Activated naive CD4-positive, alpha-beta T cell treated with anti-CD3 and anti-CD28 coated beads for 36 hours (primary cell): ENCODE data around the gene MAD1L1. TPM values are rescaled to one million over a fixed set of nuclear protein-coding genes. Genes with fewer than 3 reads are reported as not detected.

ENCODE experiments used
- CTCF ChIA-PET: fragments of 350-600 bp; sonication (Branson Sonifier 250); formaldehyde crosslinking; loops from one replicate; lab custom pipeline; 2021; ENCODE audit warnings: antibody characterized with exemption; lab: Charles Lee
- DNase-seq: peaks from one replicate; pipeline ENCODE4 v3.0.0-alpha.2; 2020
- H3K27ac Mint-ChIP-seq: one replicate; pipeline ENCODE4 v1.8.0; 2021; ENCODE audit warnings: mild to moderate bottlenecking, mixed read lengths
- H3K27me3 Mint-ChIP-seq: one replicate; pipeline ENCODE4 v1.8.0; 2021; ENCODE audit warnings: low read depth, mixed read lengths
- H3K36me3 Mint-ChIP-seq: one replicate; pipeline ENCODE4 v1.8.0; 2021; ENCODE audit warnings: low read depth, mixed read lengths
- H3K4me1 Mint-ChIP-seq: one replicate; pipeline ENCODE4 v1.8.0; 2021; ENCODE audit warnings: low read depth, mixed read lengths
- H3K4me3 Mint-ChIP-seq: one replicate; pipeline ENCODE4 v1.8.0; 2021; ENCODE audit warnings: mild to moderate bottlenecking, moderate library complexity, mixed read lengths
- H3K9me3 Mint-ChIP-seq: one replicate; pipeline ENCODE4 v1.8.0; 2021; ENCODE audit warnings: mixed read lengths
- intact Hi-C: fragments of 100-400 bp; cut with micrococcal nuclease; formaldehyde crosslinking; loops from one replicate; pipeline ENCODE4 v1.15.1; 2023
- total RNA-seq, 2 experiments: library from RNA; stranded (reverse); gene quantifications; one replicate each; pipeline ENCODE4 v1.2.3, GENCODE V29; 2021

The MAD1L1 gene
- total RNA-seq, 2 experiments from 2014 or later = 37.5 to 40.2 TPM

DNA sequence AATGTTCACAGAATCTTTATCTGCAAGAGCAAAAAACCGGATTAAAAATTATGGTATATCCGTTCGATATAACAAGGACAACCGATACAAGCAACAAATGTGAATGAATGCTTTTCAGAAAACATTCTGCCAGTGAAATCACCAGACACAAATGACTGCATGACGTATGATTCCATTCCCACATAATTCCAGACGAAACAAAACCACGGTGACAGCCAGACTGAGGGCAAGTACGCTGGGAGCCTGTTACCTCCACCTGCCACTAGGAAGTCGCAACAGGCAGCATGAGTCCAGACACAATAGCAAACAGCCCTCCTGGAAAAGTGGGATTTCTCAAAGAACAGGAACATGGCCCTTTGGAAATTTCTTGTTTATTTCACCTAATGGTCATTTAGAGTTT lies 41.7 kb downstream of the MAD1L1 start:
- H3K4me1 Mint-ChIP-seq = no peaks in the 10 kb centered on the region
- no peak overlapping the region for H3K4me3 Mint-ChIP-seq
- no peak for DNase-seq
- intact Hi-C loops = no loop called here
- H3K27me3 Mint-ChIP-seq = no peaks in the 10 kb centered on the region
- peaks cover 14% of the 10 kb centered on the region for H3K9me3 Mint-ChIP-seq
- peaks cover 32% of the 10 kb centered on the region for H3K36me3 Mint-ChIP-seq
- no peak overlapping the region for H3K27ac Mint-ChIP-seq
- CTCF ChIA-PET = no interaction called here

- intact Hi-C loops = no loop called here
- Mint-ChIP-seq H3K36me3 (peaks cover 28% of the 10 kb centered on the region), H3K27ac (no peak overlapping the region), H3K4me1 (no peaks in the 10 kb centered on the region), H3K27me3 (no peaks in the 10 kb centered on the region), H3K4me3 (no peak overlapping the region), H3K9me3 (peaks cover 9% of the 10 kb centered on the region)
- CTCF ChIA-PET = no interaction called here
- no peak for DNase-seq
These were observed 42.2 kb downstream of the MAD1L1 start for GRCh38 chr7:2190531-2190930.

DNA sequence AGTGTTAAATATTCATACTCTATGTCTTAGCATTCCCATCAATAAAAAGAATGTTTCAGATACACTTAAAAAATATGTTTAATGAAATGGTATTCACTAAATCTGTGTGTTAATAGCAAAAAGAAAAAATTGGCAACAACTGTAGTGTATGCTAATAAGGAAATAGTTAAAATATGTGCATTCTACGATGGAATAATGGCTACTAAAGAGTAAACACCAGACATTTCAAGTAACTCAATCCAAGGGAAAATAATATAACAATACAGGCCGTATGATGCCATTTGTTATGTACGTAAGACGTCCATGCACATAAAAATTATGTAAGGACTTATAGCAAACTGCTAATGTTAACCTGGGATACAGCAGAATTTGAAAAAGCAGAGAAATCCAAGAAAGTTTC lies 46.6 kb downstream of the MAD1L1 start:
- peaks cover 28% of the 10 kb centered on the region for H3K36me3 Mint-ChIP-seq
- intact Hi-C loops = no loop called here
- H3K27me3 Mint-ChIP-seq = no peaks in the 10 kb centered on the region
- H3K4me3 Mint-ChIP-seq = no peak overlapping the region
- peaks cover 9% of the 10 kb centered on the region for H3K9me3 Mint-ChIP-seq
- DNase-seq = no peak
- H3K4me1 Mint-ChIP-seq = no peaks in the 10 kb centered on the region
- CTCF ChIA-PET = interaction anchor here (0.6 to 0.8 kb wide), 2 partner anchors 9 to 202 kb away, joined by 4 to 5 read pairs; no protein-coding TSS in a partner anchor
- no peak overlapping the region for H3K27ac Mint-ChIP-seq

DNA sequence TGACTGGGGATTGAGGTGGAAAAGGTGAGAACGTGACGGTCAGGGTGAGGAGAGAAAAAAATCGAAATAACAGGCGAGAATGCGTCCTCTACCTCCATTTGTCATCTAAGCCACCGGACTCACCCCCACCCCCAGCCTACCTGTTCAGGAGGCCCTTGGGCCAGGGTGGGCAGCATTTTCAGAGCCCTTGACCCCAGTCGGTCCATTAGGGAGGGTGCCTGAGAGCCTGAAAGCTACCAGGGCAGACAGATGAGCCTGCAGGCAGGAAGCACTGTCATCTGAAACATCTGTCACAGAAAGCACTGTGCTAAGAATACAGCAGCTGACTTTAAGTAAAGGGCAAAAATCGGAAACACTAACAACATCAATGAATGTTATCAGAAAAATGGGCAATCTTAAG lies 47.0 kb downstream of the MAD1L1 start:
- Mint-ChIP-seq H3K36me3 (peaks cover 28% of the 10 kb centered on the region), H3K27me3 (no peaks in the 10 kb centered on the region), H3K27ac (no peak overlapping the region), H3K9me3 (peaks cover 9% of the 10 kb centered on the region), H3K4me3 (no peak overlapping the region), H3K4me1 (no peaks in the 10 kb centered on the region)
- intact Hi-C loops = no loop called here
- no peak for DNase-seq
- CTCF ChIA-PET = interaction anchor here (0.8 kb wide), 1 partner anchor 9 kb away, joined by 5 read pairs; no protein-coding TSS in a partner anchor

- Mint-ChIP-seq H3K36me3 (peaks cover 9% of the 10 kb centered on the region), H3K4me1 (no peaks in the 10 kb centered on the region), H3K27me3 (no peaks in the 10 kb centered on the region), H3K9me3 (no peaks in the 10 kb centered on the region), H3K27ac (no peak overlapping the region), H3K4me3 (no peak overlapping the region)
- DNase-seq = no peak
- CTCF ChIA-PET = interaction anchor here (0.7 to 1.0 kb wide), 2 partner anchors 166 to 470 kb away, joined by 4 to 5 read pairs; no protein-coding TSS in a partner anchor
- intact Hi-C loops = no loop called here
These were observed 50.3 kb downstream of the MAD1L1 start for GRCh38 chr7:2182461-2182860.

GRCh38 chr7:2181077-2181854 lies 51.5 kb downstream of the MAD1L1 start:
- no peak overlapping the region for H3K27ac Mint-ChIP-seq
- DNase-seq = no peak
- H3K27me3 Mint-ChIP-seq = no peaks in the 10 kb centered on the region
- no peaks in the 10 kb centered on the region for H3K9me3 Mint-ChIP-seq
- no peaks in the 10 kb centered on the region for H3K4me1 Mint-ChIP-seq
- peaks cover 9% of the 10 kb centered on the region for H3K36me3 Mint-ChIP-seq
- CTCF ChIA-PET = interaction anchor here (0.7 kb wide), 1 partner anchor 152 kb away, joined by 3 read pairs; no protein-coding TSS in a partner anchor
- H3K4me3 Mint-ChIP-seq = no peak overlapping the region
- intact Hi-C loops = no loop called here

DNA sequence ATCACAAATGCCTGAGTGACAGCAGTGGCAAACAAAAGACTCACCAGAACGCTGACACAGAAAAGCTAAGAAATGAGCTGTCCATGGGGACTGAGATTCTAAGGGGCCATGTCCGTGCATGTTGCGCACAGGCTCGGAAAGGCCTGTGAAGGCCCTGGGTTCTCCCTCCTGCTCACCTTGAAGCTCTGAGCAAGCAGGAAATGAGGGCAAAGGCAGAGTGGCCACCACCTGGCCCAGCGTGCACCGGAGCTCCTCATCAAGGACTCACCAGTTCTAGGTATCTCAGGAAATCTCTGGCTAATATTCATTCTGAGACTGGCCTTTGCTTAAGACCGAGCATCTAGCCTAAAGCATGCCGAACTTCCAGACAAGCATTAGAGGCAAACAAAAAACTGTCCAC lies 52.7 kb downstream of the MAD1L1 start:
- intact Hi-C loops = no loop called here
- no peaks in the 10 kb centered on the region for H3K27me3 Mint-ChIP-seq
- H3K27ac Mint-ChIP-seq = no peak overlapping the region
- no peak overlapping the region for H3K4me3 Mint-ChIP-seq
- H3K36me3 Mint-ChIP-seq = peaks cover 4% of the 10 kb centered on the region
- no peak for DNase-seq
- H3K9me3 Mint-ChIP-seq = no peaks in the 10 kb centered on the region
- CTCF ChIA-PET = no interaction called here
- H3K4me1 Mint-ChIP-seq = no peaks in the 10 kb centered on the region

DNA sequence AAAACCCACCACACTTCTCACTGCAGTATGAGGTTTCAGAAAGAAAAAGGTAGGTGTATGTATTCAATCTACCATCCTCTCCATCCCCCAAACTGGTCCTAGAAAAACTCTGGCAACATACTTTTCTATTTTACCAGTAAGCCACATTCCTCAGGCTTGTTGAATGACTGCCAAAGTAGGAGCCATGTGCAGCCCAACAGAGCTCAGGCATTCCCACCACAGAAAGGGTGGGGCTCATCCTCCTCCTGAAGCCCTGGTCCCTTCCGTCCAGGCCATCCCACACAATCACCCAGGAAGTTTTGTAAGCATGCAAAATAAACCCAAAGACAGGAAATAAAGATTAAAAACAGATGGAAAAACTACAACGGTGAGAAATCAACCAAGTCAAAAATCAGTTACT lies 57.2 kb downstream of the MAD1L1 start:
- CTCF ChIA-PET = no interaction called here
- Mint-ChIP-seq H3K4me3 (no peak overlapping the region), H3K27ac (no peak overlapping the region), H3K4me1 (no peaks in the 10 kb centered on the region), H3K36me3 (peaks cover 2% of the 10 kb centered on the region), H3K27me3 (no peaks in the 10 kb centered on the region), H3K9me3 (no peaks in the 10 kb centered on the region)
- DNase-seq = no peak
- intact Hi-C loops = no loop called here

DNA sequence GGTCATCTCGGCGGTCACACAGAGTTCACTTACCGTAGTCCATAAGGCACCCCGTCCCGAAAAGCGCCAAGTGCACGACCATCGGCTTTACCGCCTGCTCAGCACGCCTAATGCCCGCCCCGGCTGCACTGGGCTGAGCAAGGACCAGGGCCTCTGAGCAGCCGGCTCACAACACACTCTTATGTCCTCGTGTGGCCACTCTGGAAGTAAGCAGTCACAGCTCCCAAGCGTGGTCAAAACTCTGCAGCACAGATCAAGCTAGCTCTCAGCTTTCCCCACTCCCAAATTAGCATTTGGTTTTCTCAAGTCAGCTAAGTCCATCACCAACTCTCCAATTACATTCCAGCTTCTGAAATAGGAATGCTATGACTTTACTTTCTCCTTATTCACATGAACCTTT lies 57.7 kb downstream of the MAD1L1 start:
- Mint-ChIP-seq H3K27ac (no peak overlapping the region), H3K36me3 (peaks cover 2% of the 10 kb centered on the region), H3K27me3 (no peaks in the 10 kb centered on the region), H3K4me3 (no peak overlapping the region), H3K4me1 (no peaks in the 10 kb centered on the region), H3K9me3 (no peaks in the 10 kb centered on the region)
- intact Hi-C loops = no loop called here
- CTCF ChIA-PET = no interaction called here
- DNase-seq = no peak

DNA sequence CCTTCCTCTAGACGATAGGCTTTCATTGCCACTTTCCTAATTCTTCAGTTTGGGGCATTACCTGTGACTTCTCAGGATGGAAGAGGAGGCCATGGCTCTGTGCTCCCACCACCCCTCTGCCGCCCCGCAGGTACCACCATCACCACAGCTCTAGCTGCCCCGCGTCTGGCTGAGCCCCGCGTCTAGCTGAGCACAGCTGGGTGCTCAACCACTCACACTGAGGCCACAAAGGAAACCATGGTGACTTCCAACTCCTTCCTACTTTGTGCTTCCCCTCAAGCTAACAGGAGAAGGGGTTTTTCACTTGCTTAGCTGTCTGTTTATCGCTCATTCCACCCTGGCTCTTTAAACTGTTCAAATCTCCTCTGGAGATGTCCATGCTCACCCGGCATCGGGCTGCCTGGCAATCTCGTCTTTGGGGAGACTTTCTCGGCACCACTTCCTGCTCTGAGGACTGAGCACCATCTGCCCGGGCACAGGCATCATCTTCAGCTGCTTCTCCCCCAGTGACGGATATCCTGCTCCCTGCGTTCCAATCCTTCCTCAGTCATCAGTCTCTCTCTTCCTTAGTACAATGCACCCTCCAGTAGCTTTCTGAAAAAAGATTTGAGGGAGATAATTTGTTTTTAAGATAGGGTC lies 59.4 kb downstream of the MAD1L1 start:
- Mint-ChIP-seq H3K4me1 (peaks cover 3% of the 10 kb centered on the region), H3K4me3 (no peak overlapping the region), H3K36me3 (peaks cover 4% of the 10 kb centered on the region), H3K27me3 (no peaks in the 10 kb centered on the region), H3K9me3 (no peaks in the 10 kb centered on the region), H3K27ac (no peak overlapping the region)
- no peak for DNase-seq
- CTCF ChIA-PET = no interaction called here
- intact Hi-C loops = no loop called here

- Mint-ChIP-seq H3K4me1 (peaks cover 5% of the 10 kb centered on the region), H3K27me3 (no peaks in the 10 kb centered on the region), H3K9me3 (no peaks in the 10 kb centered on the region), H3K36me3 (peaks cover 4% of the 10 kb centered on the region), H3K27ac (no peak overlapping the region), H3K4me3 (no peak overlapping the region)
- DNase-seq = no peak
- intact Hi-C loops = no loop called here
- CTCF ChIA-PET = no interaction called here
These were observed 60.2 kb downstream of the MAD1L1 start for GRCh38 chr7:2172311-2173188.

DNA sequence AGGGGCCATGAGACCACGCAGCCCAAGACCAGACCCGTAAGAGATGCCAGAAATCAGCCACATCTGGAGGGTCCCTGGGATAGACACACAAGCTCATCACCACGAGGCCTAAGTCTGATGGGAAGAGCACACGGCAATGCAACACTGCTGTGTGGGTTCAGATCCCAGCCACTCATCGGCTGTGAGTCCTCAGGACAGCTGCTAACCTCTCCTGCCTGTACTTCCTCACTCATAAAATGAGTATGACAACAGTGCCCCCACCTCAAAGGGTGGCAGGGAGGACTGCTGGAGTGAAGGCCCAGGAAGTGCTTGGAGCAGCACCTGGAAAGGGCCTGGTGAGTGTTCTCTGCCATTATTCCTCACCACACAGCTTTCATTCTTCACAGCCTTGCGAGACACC lies 60.9 kb downstream of the MAD1L1 start:
- Mint-ChIP-seq H3K27ac (no peak overlapping the region), H3K36me3 (peaks cover 4% of the 10 kb centered on the region), H3K27me3 (no peaks in the 10 kb centered on the region), H3K4me1 (peaks cover 5% of the 10 kb centered on the region), H3K4me3 (no peak overlapping the region), H3K9me3 (no peaks in the 10 kb centered on the region)
- no peak for DNase-seq
- intact Hi-C loops = no loop called here
- CTCF ChIA-PET = no interaction called here
